Lung microvascular endothelial cell (primary cell): Measurements from ENCODE around the gene RGSL1. TPM values are rescaled to one million over a fixed set of nuclear protein-coding genes. Genes with fewer than 3 reads are reported as not detected.

Experiments used
- DNase-seq, 2 donors: peaks; one replicate each; pipeline versions ENCODE4 v3.0.0 to v3.0.0-alpha.2; 2010; ENCODE audit warnings: low read depth in 2 of 2
- total RNA-seq: library from RNA; depleted of rRNA; stranded (reverse); fragments of >200 nt; gene quantifications from 2 replicates; pipeline ENCODE4 v1.2.1, GENCODE V29; 2014

The RGSL1 gene
- not detected in 2 replicates for total RNA-seq

DNA sequence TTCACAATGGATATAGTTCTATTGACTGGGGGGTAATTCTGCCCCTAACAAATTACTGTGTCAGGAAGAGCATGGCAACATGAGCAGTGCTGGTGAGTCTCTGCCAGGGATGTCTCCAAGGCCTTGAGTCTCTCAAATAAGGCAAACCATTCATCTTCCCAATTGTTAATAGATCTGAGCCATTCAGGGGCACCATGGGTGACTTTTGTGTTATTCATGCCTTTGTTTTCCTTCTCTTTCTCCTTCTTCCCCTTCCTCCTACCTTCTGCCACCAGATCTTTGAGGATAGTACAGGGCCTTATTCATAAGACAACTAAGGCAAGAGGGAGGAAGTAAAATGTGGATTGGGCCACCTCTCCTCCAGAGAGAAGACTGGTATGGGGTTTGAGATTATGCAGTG lies at the start of gene RGSL1:
TSS of gene RGSL1 (plus strand) at position 60 of the 400 bp plus-strand sequence. CDS start at position 80, 20 bp downstream.
- DNase-seq = no peak

DNA sequence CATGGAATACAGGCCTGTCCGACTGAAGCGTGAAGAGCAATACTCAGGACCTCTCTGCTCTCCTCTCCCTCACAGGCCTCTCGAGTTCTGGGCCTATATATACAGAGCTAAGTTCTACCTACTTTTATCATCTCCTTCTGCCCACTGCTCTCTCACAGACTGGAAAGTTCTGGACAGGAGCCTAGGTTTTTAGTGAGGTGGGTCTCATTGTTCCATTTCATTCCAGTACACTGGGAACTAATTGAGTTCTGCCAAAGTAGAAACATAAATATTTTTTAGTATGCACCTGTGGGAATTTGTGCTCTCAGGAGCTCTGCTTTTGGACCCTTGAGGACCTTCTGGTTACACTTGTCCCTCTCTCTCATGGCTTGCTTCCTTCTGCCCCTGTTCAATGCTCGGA lies 49.4 kb upstream of the RGSL1 start, which contains the start of gene TEDDM1:
TSS of gene TEDDM1 (minus strand) at position 101 of the 400 bp plus-strand sequence. CDS start 182 bp downstream, outside the sequence.
- DNase-seq = no peak

DNA sequence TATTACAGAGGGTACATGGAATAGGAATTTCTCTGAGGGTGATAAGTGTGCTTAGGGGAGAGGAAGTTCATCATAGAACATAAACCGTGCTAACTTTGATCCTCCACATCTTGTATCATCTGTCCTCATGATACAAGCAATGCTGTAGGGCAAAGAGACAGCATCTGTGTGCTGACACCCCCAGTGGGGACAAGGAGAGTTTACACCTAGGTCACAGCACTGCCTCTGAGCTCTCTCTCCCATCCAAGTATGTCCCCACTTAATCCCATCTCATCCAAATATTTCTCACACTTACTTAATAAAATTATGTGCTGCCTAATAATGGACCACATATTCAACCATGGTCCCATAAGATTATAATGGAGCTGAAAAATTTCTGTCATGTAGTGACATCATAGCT lies 45.2 kb upstream of the RGSL1 start:
- DNase-seq = no peak

DNA sequence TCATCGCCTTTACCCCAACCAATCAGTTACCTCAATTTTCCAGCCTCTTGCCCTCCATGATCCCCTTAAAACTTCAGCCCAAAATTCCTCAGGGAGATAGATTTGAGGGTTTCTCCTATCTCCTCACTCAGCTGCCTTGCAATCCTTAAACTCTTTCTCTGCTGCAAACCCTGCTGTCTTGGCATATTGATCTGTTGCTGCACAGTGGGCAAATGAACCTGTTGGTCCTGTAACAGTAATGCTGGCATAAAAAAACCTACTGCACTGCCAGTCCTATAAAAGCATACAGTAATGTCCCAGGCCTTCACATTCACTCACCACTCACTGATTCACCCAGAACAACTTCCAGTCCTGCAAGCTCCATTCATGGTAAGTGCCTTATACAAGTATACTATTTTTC lies 44.4 kb upstream of the RGSL1 start:
- no peak for DNase-seq

DNA sequence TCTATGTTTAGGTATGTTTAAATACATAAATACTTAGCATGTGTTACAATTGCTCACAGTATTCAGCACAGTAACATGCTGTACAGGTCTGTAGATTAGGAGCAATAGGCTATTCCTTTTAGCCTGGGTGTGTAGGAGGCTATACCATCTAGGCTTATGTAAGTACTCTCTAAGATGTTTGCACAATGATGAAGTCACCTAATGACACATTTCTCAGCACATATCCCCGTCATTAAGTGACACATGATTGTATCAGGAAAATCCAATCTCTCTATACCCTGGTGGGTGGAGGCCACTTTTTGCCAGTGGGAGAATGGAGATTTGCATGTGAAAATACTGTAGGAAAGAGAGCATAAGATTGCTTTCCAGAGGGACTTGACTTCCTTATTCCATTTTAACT lies 43.9 kb upstream of the RGSL1 start:
- no peak for DNase-seq

DNA sequence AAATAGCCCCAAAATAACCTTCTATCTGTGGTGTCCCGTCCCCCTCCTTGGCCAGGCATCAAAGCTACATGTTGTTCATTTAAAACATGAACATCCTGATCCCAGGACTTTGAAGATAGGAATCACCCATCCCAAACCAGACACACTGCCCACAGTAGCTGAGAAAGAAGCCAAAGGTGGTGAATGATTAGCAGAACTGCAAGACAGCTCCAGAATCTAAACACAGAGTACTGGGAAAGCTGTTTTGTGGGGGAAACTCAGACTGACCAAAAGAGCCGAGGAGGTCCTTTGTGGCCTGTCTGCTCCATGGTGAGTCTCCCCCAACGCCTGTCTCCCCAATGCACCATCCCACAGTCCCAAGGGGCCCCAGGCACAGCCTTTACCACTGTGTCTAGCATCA lies 42.2 kb upstream of the RGSL1 start:
- DNase-seq = no peak

DNA sequence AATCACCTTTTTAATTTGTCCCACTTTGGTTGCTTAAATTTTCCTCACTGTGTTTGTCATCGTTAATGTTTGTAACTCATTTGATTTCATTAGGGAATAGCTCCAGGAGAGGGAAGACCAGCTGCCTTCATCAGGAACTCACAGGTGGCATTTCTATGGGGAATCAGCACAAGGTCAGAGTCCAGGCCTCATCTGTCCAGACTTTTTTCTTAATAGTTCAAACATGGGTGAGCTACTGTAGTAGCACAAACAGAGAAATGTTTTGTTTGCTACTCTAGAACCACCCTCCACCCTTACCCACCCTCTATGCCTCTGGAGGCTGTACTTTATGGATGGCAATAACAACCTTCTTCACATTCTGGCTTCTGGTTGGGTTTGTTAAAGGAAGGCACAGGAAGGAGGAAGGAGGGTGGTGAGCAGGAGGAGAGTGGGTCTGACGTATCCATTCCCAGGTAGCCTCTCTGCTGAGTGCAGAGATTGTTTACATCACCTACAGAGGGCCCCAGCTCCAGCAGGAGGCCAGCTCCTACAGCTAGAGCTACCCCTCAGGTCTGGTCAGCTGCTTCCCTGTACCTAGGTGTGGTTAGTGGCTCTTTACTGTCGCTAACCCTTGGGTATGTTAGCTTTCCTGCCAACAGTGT lies 41.4 kb upstream of the RGSL1 start:
- DNase-seq = no peak

DNA sequence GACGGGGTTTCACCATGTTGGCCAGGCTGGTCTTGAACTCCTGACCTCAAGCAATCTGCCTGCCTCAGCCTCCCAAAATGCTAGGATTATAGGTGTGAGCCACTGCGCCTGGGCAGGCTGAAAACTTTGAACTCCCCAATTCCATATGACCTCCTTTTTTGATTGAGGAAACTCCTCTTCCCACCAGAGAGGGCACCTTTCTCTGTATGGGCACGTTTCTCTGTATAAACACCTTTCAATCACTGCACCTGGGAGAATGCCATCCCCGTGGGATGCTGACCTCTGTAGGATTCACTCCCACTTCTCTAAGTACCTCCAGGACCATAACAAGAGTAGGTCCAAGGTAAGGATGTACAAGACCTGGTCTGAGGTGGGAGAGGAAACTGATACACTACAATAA lies 39.8 kb upstream of the RGSL1 start:
- no peak for DNase-seq

DNA sequence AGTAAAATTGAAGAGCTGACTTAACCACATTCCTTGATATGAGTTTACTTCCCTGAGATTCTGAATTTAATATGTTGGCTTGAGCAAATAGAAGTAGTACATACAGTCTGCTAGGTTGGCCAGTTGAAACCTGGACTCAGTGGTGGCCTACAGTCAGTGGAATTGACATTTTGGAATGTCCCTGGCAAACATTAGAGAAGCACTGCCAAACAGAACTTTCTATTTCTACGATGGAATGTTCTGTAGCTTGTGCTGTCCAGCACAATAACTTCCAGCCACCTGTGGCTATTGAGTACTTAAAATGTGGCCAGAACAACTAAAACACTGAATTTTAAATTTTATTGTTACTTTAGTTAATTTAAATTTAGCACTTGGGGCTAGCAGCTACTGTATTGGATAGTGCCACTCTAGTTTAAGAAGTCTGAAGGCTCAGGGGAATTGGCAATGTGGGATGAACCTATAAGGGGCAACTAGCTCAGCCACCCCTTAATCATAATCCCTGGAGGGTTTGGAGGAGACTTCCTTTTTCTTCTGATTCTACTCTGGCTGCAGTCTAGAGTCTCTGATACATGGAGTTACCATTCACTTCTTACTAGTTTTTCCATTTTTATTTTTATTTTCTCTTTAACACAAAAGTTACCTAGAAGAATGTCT lies 39.2 kb upstream of the RGSL1 start:
- peak in 1 of 2 donors; percentile 15 for DNase-seq

DNA sequence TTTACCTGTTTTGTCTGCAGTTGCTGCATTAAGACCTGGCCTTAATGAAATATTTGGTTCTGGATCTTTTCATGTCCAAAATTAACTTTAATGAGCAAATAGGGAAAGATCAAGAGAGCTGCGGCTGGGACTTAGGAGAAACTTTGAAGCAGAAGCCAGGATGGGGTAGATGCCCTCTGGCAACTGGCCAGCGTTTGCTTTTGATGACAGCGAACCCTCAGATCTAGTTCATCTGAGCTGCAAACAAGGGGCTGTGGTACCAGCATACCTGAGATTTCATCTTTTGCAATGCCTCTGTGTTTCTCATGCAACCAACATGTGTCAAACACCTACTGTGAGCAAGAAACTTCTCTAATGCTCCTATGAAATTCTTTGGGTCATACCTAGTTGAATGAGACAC lies 36.5 kb upstream of the RGSL1 start:
- no peak for DNase-seq

DNA sequence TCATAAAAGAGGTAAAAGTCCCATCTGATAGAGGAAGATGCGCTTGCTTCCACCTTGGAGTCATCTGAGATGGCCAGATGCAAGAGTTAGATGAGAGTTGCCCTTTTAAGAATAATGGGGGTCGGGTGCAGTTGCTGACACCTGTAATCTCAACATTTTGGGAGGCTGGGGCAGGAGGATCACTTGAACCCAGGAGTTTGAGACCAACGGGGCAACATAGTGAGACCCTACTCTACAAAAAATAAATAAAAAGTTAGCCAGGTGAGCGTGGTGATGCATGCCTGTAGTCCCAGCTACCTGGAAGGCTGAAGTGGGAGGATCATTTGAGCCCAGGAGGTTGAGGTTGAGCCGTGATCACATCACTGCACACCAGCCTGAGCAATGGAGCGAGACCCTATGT lies 36.0 kb upstream of the RGSL1 start:
- no peak for DNase-seq

DNA sequence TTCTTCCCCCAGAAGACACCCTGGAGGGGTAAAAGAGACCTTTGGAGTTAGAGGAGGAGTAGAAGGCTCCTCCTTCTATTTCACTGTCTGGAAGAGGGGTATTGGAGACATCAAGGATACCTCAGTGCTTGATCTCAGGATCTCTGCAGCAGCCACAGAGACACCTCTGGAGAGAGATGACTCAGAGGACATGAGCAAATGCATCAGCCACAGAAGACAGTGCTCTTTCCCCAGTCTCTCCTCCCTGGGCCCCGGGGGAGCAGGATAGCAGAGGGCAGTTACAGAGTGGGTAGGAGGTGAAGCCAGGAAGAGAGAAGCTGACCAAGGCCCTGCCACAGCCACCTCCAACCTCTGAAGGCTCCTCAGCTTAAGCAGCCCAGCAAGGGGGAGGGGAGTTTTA lies 34.2 kb upstream of the RGSL1 start:
- DNase-seq = no peak

DNA sequence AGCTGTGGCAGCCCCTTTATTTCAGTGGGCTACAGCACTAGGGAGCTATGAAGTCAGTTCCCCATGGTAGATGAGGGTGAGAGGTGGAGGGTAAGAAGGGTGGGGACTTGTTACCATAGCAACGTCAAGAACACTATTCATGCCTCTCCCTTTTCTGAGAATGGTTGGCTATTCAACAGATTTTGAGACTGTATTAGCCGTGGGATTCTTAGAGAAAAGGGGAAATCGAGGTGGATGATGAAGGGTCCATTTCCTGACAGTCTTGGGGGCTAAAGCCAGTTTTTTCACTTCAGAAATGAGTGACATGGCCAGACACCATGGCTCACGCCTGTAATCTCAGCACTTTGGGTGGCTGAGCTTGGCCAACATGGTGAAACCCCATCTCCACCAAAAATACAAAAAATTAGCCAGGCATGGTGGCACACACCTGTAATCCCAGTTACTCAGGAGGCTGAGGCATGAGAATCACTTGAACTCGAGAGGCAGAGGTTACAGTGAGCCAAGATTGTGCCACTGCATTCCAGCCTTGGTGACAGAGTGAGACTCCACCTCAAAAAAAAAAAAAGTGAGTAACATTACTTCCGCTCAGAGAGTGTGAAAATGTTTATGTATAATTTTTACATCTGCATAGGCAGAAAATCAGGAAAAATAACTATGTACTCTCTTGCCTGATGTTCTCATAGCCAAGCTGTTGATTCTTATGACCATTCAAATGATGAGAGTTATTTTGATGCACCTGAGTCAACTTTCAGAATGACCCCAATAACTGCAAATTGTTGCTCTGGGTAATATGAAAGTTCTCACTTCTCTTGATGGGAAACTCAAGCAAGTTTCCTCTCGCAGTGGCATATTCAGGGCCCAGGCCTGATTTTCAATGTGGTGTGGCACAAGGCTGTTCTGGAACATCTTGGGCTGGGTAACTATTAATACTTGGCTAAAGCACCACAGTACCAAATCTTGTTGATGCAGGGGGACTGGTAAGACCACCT lies 23.2 kb upstream of the RGSL1 start:
- no peak for DNase-seq

DNA sequence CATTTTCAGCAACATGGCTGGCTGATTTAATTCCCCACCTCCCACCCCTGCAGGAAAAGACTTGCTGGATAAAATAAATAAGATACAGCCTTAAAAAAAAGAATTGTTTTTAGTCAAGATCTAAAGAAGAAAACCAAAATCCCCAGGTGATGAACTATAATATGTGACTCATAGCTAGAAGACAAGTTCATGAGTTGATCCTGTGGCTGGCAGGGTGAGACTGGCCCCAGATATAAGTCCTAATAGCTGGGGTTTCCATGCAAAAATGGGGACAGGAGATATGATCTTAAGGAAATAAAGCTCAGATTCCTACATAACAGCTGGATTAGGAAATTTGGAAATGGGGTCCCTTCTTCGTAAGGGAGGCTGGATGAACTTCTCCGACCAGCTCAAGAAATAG lies 21.9 kb upstream of the RGSL1 start:
- no peak for DNase-seq

DNA sequence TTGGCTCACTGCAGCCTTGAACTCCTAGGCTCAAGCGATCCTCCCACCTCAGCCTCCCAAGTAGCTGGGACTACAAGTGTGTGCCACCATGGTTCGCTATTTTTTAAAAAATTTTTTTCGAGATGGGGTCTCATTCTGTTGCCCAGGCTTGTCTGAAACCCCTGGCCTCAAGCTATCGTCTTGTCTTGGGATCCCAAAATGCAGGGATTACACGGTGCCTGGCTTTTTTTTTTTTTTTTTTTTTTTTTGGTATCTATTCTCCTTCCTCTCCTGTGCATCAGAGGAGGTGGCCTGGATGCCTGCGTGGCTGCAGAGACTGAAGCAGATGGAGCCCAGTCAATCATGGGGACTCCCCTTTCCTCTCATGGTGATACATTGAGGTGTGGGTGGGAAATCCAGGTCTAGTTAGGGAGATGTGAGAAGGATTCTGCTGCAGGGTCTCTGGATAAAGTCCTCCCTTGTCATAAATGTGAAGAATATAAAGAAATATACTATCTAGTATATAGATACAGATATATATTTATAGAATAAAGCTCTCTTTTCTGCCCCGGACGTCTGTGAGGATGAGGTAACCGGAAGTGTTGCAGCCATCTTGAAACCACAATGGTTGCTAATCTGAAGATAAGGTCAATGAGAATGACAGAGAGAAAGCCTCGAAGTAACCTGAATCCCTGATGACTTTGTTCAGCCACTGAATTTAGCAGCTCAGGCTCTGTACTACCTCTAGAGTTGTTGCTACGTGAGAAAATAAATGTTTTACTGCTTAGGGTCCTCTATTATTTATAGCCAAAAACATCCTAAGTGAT lies 19.5 kb upstream of the RGSL1 start:
- peak in 1 of 2 donors; percentile 17 for DNase-seq

DNA sequence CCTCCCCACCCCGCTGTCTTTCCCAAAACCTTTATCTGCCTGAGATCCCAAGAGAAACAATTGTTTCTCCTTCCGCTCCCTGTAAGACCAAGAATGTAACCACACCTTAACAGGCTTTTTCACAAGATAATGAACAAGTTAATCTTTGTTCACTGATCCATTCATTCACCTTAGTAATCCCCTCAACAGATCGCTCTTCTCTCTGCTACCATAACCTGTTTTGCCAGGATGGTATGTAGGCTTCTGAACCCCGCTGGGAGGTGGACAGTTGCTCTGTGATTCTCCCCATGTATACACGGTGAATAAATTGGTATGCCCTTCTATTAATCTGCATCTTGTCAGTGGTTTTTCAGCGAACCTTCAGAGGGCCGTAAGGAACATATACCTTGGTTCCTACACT lies 18.7 kb upstream of the RGSL1 start:
- no peak for DNase-seq

DNA sequence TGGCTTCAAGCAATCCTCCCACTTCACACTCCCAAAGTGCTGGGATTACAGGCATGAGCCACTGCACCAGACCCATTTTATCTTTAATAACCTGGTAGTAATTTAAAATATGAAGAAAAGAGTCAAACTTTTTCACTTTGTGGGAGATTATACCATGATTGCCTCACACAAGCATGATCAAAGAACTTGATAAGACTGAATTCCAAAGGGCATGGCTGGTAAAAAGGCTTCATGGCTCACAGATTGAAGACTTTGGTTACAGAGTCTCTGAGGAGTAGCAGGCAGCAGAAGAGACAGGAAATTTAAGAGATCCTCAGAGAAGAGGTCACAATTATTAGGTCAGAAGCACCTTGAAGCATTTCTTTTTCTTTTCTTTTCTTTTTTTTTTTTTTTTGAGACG lies 16.4 kb upstream of the RGSL1 start:
- no peak for DNase-seq

DNA sequence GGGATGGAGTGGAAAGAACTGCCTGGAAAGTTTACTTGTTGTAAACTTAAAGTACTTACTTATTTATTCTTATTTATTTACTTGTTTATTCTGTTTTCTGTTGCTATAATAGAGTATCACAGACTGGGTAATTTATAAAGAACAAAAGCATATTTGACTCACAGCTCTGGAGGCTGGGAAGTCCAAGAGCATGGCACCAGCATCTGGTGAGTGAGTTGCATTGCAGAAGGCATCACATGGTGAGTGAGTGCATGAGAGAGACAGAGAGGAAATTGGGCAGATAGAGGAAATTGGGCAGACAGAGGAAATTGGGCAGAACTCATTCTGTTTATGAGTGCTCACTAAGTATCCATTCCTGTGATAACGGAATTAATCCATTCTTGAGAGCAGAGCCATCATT lies 11.6 kb upstream of the RGSL1 start:
- DNase-seq = no peak

DNA sequence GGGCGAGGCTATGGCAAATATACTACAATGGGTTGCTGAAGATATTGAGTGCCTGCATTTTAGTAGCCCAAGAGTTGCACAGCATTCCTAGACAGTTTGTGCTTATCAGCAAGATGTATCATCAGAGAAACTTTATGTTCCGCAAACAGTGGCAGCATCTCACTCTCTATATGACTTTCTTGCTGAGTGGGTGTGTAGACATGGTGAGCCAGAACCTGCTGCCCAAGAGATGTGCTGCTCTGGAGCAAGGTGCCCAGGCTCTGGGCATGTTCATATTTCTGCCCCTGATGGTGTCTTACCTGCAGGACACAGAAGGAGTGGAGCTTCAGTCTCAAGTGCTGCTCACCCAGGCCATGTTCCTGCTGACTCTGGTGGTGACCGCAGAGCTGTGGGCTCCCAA lies 8.2 kb upstream of the RGSL1 start:
- no peak for DNase-seq

DNA sequence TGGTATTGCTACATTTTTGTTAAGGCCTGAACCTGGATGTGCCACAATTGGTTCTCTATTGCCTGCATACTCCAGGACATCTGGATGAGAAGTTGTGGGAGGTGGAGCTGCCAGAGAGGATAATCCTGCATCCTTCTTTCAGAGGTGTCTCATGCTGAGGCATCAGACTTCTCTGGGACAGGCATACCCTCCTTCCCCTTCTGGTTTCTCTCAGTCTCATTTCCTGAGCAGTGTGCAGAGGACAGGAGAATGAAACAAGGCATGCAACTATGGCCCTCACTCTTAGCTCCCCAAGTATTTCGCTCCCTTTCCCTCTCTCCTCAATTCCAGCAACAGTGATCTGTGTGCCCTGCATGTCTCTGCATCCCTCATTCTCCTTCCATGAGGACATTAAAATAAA lies 7.6 kb upstream of the RGSL1 start:
- DNase-seq = no peak

DNA sequence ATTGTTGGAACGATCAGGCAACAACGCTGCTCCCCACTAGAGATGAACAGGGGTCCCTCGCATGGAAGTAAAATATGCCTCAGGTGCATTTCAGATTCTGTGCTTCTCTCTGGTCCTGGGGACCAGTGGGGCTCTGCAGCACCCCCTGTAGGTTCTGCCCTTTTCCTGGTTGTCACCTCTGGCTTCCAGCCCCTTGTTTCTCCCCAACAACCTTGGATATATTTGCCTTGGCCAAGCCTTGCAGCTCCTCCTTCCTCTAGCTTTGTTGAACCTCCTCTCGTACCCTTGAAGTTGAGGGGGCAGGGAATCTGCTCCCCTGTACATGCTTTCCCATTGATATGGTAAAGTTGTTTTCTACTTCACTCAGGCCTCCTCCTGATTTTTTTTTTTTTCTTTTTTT lies 5.4 kb upstream of the RGSL1 start:
- DNase-seq = no peak
